Hematopoietic multipotent progenitor cell treated with erythropoietin and hydrocortisone succinate and interleukin-3 and kit ligand, for 17 days (in vitro differentiated cells): ENCODE data around the gene CUX1.
"Not testable (repeated sequence)": the region's sequence is repeated elsewhere in the genome, so short reads cannot be mapped to it uniquely, and the experiment has no call there.

ENCODE experiments used
- DNase-seq: peaks from one replicate; pipeline ENCODE4 v3.0.0-alpha.2; 2015; ENCODE audit warnings: low spot score

Gene CUX1

DNA sequence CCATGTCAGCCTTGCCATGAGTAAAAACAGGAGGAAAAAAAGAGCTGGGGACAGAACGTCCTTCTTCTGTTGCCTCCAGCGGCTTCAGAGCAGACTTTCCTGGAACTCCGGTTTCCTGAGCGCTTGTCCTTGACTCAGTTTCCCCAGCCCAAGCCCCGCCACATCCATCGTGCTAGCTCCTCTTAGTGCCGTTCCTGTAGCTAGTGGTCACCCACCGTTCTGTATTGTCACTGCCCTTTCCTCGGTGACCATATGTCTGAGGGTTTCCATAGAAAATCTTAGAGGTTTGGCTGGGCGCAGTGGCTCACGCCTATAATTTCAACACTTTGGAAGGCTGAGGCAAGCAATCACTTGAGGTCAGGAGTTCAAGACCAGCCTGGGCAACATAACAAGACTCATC lies 100.1 kb downstream of the CUX1 start:
- DNase-seq: no peak

GRCh38 chr7:101918426-101918825 lies 101.0 kb downstream of the CUX1 start:
- DNase-seq: no peak

DNA sequence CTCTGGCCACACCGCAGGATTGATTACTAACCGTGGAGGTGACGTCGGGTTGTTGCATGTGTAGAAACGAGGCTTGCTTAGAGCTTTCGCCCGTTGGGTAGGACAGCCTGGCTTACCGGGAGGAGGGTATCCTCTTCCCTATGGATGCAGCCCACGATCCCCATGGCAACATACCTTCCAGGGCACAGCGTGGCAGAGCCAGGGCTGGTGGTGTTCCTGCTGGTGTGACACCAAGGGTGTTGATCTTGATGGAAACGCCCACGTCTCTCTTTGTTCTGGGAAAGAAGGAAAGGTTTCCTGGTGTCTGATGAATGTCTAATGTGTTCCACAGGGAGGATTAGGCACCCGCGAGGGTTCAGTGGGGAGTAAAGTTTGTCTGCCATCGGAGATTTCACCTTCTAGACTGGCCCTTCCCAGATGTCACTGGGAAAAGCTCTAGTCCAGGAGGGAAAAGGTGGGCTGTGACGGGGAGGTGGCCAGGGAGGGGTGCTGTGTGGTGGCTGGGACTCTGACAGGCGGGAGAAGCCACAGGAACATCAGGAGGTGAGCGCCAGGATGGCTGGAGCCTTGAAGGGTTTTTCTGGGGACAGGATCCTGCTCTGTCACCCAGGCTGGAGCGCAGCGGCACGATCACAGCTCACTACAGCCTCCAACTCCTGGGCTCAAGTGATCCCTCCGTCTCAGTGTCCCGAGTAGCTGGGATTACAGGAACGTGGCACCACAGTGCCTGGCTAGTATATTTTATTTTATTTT lies 102.1 kb downstream of the CUX1 start:
- no peak for DNase-seq

- DNase-seq: no peak
Measured at GRCh38 chr7:101921061-101921460, 103.6 kb downstream of the CUX1 start.

GRCh38 chr7:101921546-101922489 lies 104.4 kb downstream of the CUX1 start:
- not testable (repeated sequence) for DNase-seq

GRCh38 chr7:101922631-101923601 lies 105.5 kb downstream of the CUX1 start:
- DNase-seq: no peak

- no peak for DNase-seq
Measured at GRCh38 chr7:101923602-101923985, 106.2 kb downstream of the CUX1 start.

DNA sequence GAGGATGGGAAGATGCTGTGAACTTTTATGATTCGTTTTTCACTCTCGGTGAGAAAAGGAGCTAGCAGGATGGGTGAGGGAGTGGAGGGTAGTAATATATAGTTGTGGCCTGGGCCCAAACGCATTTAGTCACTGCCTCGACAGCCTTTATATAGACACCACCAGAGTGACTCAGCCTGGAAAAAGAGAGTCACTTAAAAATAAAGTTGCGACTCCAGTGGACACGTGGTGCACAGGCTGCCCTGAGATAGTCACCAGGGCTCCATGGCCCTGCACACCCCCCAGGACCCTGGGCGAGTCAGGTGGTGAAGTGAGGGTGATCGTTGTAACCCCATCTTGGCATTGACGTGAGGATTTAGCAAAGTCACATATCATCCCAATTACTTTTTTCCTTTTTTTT lies 106.7 kb downstream of the CUX1 start:
- no peak for DNase-seq

GRCh38 chr7:101926265-101926664 lies 108.8 kb downstream of the CUX1 start:
- DNase-seq: no peak

- no peak for DNase-seq
Measured at GRCh38 chr7:101927389-101927788, 110.0 kb downstream of the CUX1 start.

GRCh38 chr7:101927802-101928201 lies 110.4 kb downstream of the CUX1 start:
- DNase-seq: no peak

DNA sequence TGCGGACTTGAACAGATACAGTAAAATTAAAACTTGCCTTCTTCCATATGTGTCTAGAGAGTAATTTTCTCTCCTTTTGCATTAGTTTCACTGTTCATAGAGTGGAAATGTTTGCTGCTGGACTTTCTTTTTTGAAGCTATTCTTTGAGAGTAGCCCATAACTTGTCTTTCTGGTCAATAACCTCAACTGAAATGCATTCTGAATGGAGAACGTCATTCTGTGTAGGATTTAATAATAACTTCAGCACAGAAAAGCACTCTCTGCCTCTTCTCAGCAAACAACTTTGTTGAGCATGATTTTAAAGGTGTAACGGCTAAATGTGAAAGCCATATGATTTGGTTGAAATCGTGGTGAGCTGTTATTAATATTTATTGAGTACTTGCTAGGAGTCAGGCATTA lies 111.8 kb downstream of the CUX1 start:
- no peak for DNase-seq

DNA sequence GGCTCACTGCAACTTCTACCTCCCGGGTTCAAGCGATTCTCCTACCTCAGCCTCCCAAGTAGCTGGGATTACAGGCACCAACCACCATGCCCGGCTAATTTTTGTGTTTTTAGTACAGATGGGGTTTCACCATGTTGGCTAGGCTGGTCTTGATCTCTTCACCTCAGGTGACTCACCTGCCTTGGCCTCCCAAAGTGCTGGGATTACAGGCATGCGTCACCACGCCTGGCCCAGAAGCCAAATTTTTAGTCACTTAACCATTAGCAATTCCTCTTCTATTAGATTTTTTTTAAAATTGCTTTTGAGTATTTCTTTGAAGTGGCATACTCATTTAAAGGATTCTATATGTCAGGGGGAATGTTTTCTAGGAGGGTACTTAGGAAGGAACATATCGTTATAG lies 112.5 kb downstream of the CUX1 start:
- DNase-seq: not testable (repeated sequence)

GRCh38 chr7:101932083-101932482 lies 114.7 kb downstream of the CUX1 start:
- no peak for DNase-seq

DNA sequence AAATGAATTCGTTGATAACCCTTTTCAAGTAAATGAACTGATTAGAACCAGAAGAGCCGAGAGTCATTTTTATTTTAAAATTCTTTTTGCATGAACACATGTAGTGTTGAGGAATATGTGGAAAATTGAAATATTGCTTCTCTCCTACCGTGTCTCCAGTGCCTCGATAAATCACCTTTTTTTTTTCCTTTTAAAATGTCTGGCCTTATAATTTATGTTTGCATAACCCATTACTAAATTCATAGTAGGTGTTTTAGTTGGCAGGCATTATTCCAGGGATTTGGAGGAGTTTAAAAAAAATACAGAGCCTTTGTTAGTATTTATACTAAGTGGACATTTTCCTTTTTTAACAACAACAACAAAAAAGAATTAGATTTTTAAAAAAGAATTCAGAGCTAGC lies 115.6 kb downstream of the CUX1 start:
- DNase-seq: no peak

- no peak for DNase-seq
Measured at GRCh38 chr7:101933688-101934121, 116.3 kb downstream of the CUX1 start.

- DNase-seq: no peak
Measured at GRCh38 chr7:101934618-101935017, 117.2 kb downstream of the CUX1 start.

GRCh38 chr7:101935521-101936141 lies 118.2 kb downstream of the CUX1 start:
- no peak for DNase-seq

GRCh38 chr7:101936223-101936610 lies 118.8 kb downstream of the CUX1 start:
- DNase-seq: no peak

- no peak for DNase-seq
Measured at GRCh38 chr7:101936611-101937231, 119.3 kb downstream of the CUX1 start.
